ENCODE data around the gene MACF1. TPM values are rescaled to one million over a fixed set of nuclear protein-coding genes. Genes with fewer than 3 reads are reported as not detected.
A peak's percentile ranks its signal among the peaks of the same experiment; 100 is the strongest.

MACF1 gene
- total RNA-seq, 1 donor from 2014 or later: 316 TPM

DNA sequence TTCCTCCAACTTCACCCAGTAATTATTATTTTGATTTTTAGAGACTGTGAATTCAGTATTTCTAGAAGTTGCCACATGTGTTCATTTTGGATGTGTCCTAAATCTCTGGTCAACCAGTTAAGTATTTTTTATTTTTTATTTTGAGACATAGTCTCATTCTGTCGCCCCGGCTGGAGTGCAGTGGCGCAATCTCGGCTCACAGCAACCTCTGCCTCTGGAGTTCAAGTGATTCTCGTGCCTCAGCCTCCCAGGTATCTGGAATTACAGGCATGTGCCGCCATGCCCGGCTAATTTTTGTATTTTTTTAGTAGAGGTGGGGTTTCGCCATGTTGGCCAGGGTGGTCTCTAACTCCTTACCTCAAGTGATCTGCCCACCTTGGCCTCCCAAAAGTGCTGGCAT is 8.0 kb downstream of the MACF1 start:
- no peak for DNase-seq (ENCODE audit: low read depth in 2 of 2)

DNA sequence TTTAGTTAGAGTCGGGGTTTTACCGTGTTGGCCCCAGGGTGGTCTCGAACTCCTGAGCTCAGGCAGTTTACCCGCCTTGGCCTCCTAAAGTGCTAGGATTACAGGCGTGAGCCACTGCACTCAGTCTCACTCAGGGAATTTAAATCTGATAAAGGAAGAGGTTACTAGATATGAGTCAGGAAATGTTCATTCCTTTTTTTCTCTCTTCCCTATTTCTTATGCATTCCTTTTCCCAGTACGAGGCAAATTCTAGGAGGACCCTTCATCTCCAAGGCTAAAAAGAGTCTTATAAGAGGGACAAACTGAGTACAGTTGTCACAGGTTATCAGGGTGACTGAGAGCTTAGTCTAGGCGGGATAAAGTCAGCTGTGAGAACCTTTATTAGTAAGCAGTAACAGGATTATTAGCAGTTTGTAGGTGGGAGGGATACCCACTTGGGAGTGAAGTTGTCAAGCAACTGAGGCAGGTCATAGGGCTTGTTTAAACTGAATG is 9.1 kb downstream of the MACF1 start:
- no peak for DNase-seq (ENCODE audit: low read depth in 2 of 2)

- peak in 1 of 2 donors; percentile 25 for DNase-seq (ENCODE audit: low read depth in 2 of 2)
Observed at GRCh38 chr1:39214021-39214713, 9.7 kb downstream of the MACF1 start.

DNA sequence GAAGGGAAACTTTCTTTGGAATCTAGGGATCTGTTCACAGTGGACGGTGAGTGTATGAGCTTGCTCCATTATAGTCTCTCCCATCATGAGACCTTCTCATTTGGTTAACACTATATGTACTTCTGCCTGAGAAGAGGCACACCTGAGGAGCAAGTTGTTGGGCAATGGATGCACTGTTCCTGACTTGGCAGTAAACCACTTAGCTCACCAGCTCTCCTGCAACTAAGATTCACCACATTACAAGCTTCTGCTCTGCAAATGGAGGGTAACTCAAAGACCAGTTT is 10.2 kb downstream of the MACF1 start:
- DNase-seq (ENCODE audit: low read depth in 2 of 2): no peak

- DNase-seq (ENCODE audit: low read depth in 2 of 2): peak in 1 of 2 donors; percentile 21
Observed at GRCh38 chr1:39214998-39215873, 10.7 kb downstream of the MACF1 start.

DNA sequence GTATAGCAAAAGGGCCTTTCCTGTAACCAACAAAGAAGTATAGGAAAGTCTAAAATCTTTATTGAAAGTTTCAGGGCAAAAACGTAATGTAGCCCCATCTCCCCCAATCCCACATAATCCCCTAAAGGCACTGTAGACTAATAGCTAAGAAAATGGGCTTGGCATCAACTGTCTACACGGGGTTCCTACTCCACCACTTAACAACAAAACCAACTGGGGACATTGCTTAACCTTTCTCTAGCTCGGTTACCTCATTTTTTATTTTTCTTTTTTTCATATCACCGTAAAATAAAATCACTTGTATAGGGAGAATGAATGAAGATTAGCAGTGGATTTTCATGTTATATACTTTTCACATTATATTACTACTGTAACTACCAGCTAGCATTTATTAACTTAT is 12.3 kb downstream of the MACF1 start:
- DNase-seq (ENCODE audit: low read depth in 2 of 2): no peak

DNA sequence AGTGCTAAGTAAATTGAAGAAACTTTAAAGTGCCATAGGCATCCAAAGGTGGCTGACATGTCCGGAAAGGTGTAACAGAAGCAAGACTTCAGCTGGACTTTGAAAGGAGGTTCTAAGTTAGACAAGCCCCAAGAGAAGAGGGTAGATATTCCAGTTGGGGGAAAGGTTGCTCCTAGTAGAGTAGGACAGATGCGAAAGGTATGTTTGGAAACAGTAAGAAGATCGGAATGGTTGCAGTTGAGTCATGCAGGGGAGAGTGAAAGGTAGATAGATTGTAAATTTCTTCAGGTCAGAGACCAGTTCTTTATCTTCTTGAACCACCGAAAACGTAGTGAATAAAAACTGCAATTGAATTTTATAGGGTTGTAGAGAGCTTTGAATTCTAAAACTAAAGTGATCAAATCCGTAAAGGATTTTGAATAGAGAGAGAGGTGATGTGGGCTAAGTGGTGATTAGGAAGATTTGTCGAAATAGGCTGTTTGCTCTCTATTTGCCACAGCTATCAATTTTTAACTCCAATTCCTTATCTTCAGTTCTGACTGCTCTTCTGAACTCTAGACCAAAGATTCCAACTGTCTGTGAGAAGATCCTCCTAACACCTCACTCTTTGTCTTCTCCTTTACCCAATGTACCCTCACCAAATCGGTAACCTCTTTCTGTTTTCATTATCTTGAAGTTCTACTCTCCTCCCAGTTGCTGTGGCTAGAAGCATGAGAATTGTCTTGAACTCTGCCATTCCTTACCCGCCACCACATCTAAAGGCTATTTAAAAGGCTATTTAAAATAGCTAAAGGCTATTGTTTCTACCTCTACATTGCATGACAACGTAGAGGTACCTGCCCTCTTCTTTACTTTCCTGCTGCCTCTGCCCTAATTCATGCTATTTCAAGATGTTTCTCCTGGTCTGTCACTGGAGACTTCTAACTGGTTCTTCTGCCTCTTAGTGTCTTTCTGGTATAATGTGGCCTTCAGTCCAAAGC is 16.7 kb downstream of the MACF1 start:
- DNase-seq (ENCODE audit: low read depth in 2 of 2): no peak

DNA sequence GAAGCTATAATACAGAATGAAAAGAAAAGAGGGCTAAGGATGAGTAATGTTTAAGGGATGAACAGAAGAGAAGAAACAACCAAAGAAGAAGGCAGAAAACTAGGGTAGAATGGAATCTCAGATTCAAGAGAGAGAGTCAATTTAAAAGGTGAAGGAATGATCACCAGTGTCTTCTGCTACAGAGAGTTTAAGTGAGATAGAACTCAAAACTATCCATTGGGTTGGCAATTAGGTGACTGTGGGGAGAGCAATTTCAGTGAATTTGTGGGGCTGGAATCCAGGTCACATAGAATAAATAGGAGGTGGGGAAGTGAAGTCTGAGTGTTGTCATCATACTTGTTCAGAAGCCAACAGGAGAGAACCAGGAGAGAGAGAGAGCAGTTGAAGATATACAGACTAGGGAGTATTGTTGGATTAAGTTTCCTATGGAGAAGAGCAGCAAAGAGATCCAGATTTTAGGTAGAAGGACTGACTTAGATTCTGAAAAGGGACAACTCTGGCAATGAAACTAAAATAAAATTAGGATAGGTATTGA is 19.9 kb downstream of the MACF1 start:
- DNase-seq (ENCODE audit: low read depth in 2 of 2): no peak

GRCh38 chr1:39226836-39227235 is 22.3 kb downstream of the MACF1 start:
- DNase-seq (ENCODE audit: low read depth in 2 of 2): no peak

DNA sequence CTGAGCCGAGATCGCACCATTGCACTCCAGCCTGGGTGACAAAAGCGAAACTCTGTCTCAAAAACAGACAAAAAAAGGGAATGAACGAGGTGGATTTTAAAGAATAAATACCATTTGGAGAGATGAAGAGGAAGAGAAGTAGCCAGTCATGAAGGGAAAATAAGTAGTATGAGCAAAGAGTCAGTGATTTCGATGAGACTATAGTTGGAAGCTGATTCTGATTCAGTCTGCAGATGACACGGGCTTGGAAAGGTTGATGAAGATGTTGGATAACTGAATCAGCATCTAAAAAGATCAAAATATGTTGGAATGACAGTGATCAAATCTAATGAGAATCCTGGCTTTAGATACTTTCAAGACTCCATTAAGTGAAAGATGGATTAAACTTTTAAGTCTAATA is 23.8 kb downstream of the MACF1 start:
- no peak for DNase-seq (ENCODE audit: low read depth in 2 of 2)

DNA sequence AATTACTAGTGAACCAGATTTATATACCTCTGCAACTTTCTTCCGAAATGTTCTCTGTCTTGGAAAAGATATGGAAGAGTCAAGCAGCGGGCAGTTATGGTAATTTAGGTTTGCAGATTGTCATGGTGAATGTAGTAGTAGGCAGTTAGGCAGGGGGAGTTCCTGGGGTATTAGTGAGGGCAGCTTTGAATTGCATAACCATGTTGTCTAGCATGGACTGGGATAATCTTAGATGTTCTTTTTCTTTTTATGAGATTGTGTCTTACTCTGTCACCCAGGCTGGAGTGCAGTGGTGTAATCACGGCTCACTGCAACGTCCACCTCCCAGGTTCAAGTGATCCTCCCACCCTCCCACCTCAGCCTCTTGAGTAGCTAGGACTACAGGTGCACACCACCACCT is 25.0 kb downstream of the MACF1 start:
- no peak for DNase-seq (ENCODE audit: low read depth in 2 of 2)

- DNase-seq (ENCODE audit: low read depth in 2 of 2): no peak
Observed at GRCh38 chr1:39230261-39231190, 26.0 kb downstream of the MACF1 start.

GRCh38 chr1:39236971-39237370 is 32.5 kb downstream of the MACF1 start:
- no peak for DNase-seq (ENCODE audit: low read depth in 2 of 2)

DNA sequence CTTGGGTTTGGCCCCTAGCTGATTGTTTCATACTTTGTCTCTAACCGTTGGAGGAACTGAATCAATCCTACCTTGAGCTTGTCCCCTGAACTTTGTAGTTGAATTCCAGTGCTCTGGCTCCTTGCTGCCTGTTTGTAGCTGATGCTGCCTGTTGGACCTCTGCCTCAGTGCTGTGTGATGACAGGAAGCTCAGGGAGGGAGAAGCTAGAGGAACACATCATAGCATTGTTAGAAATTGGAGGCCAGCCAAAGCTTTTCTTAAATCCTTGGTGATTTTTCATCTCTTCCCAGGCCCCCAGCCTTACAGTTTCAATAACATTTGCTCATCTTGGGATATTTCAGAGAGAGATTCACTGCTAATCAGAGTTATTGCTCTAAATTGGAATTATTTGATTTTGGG is 34.0 kb downstream of the MACF1 start:
- DNase-seq (ENCODE audit: low read depth in 2 of 2): peak; percentile 20 to 87

DNA sequence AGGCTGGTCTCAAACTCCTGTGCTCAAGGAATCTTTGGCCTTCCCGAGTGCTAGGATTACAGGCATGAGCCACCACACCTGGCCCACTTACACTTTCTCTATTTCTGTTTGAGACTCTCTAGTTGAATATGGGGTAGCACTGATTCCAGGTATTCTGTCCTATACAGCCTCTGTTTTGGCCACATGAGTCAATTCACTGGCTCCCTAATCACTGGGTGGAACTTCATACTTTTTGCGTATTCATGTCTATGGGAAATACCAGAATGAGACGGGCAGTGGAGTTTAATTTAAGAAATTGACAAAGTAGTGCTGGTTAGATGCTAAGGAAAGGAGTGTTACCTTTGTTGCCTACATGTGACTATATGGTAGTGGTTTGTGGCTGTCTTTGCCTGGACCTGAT is 35.5 kb downstream of the MACF1 start:
- no peak for DNase-seq (ENCODE audit: low read depth in 2 of 2)

DNA sequence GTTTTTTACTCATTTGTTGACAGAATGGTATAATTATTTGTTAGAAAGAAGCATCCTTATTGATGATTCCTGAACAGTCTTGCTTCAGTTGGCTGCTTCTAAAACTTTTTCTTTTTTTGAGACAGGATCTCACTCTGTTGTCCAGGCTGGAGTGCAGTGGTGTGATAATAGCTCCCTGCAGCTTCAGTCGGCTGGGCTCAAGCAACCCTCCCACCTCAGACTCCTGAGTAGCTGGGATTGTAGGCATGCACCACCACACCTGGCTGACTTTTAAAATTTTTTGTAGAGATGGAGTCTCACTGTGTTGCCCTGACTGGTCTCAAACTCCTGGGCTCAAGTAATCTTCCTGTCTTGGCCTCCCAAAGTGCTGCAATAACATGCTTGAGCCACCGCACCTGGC is 38.8 kb downstream of the MACF1 start:
- DNase-seq (ENCODE audit: low read depth in 2 of 2): no peak

GRCh38 chr1:39250460-39251240 is 46.2 kb downstream of the MACF1 start:
- DNase-seq (ENCODE audit: low read depth in 2 of 2): peak in 1 of 2 donors; percentile 21

DNA sequence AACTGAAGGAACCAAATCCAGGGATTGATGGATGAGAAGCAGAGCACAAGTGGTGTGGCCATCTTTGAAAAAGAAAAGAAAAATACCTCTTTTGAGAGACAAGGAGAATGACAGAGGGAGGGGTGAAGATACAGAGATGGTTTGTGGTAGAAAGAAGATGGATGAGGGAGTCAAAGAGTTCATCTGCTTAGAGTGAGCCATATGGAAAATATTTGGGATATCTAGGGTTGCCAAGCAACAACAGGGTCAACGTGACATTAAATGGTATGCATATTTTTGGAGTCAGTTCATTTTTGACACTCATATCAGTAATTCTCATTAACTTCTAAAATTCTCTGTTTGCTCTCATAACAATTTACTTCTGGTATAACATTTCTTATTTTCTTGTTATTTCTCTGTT is 50.7 kb downstream of the MACF1 start:
- DNase-seq (ENCODE audit: low read depth in 2 of 2): peak in 1 of 2 donors; percentile 34

DNA sequence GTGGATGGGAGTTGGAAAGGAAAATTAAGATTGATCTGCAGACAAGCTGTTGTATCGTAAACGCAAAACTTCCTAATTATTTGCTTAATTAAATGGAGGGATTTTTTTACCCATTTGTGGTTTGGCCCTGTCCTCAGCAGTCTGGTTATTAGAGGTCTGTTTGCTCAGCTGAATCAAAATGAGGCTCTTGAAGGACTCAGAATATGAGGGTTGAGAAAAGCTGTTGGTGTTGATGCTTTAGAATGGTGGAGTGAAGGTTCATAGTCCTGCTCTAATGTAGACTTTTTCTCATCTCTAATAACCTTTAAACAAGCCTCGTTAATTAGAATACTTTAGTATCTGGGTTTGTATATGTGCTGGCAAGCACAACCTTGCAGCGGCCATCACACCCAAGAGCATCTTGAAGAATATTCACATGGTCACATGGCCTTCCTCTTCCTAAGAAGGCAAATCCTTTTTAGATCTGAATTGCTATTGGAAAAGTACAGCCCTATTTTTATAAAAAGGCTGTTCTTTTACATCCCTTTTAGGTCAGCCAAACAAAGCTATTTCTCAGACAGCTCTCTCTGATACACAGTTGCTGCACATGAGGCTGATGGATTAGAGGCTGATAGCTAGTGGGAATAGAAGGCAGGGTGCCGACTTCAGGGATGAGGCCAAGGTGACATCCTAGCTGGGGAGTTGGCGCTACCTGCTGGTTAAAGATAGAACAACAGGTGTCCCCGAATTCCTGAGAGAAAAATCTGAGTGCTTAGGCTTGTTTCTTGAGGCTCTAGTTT is 53.8 kb downstream of the MACF1 start:
- peak; percentile 33 to 65 for DNase-seq (ENCODE audit: low read depth in 2 of 2)
